Endothelial cell (in vitro differentiated cells): ENCODE measurements around the gene ANKHD1. TPM values are rescaled to one million over a fixed set of nuclear protein-coding genes. Genes with fewer than 3 reads are reported as not detected.

Experiments
- DNase-seq: peaks from one replicate; pipeline ENCODE4 v3.0.0; 2021; ENCODE audit warnings: low spot score
- H3K27ac Mint-ChIP-seq: one replicate; pipeline ENCODE4 v1.8.0; 2021; ENCODE audit warnings: mixed read lengths, inconsistent platforms; ENCODE audit not compliant: unreplicated experiment
- H3K27me3 Mint-ChIP-seq: one replicate; pipeline ENCODE4 v1.8.0; 2021; ENCODE audit warnings: mild to moderate bottlenecking, moderate library complexity, mixed read lengths, inconsistent platforms; ENCODE audit not compliant: unreplicated experiment
- H3K36me3 Mint-ChIP-seq: one replicate; pipeline ENCODE4 v1.8.0; 2021; ENCODE audit warnings: mild to moderate bottlenecking, low read depth, mixed read lengths, inconsistent platforms; ENCODE audit not compliant: unreplicated experiment
- H3K4me1 Mint-ChIP-seq: one replicate; pipeline ENCODE4 v1.8.0; 2021; ENCODE audit warnings: mild to moderate bottlenecking, mixed read lengths, inconsistent platforms; ENCODE audit not compliant: unreplicated experiment
- H3K4me3 Mint-ChIP-seq: one replicate; pipeline ENCODE4 v1.8.0; 2021; ENCODE audit warnings: mild to moderate bottlenecking, mixed read lengths, inconsistent platforms; ENCODE audit not compliant: unreplicated experiment
- H3K9me3 Mint-ChIP-seq: one replicate; pipeline ENCODE4 v1.8.0; 2021; ENCODE audit warnings: mixed read lengths, inconsistent platforms; ENCODE audit not compliant: unreplicated experiment
- total RNA-seq: library from RNA; stranded (reverse); fragmentation: NEBNext Ultra II Directional; extraction: Animal tissue kit (Norgen Biotek cat#: 25700); gene quantifications from one replicate; pipeline ENCODE4 v1.2.1, GENCODE V29; 2021; ENCODE audit not compliant: unreplicated experiment
- TF ChIP-seq, protein P1 (sequence below): fragments of 200-600 bp; sonication (generic); IDR thresholded peaks from one replicate; pipeline ENCODE4 v1.5.0; 2021; ENCODE audit warnings: antibody characterized with exemption; ENCODE audit not compliant: unreplicated experiment

The ANKHD1 gene
- total RNA-seq, 1 donor from 2014 or later, result 138 TPM

DNA sequence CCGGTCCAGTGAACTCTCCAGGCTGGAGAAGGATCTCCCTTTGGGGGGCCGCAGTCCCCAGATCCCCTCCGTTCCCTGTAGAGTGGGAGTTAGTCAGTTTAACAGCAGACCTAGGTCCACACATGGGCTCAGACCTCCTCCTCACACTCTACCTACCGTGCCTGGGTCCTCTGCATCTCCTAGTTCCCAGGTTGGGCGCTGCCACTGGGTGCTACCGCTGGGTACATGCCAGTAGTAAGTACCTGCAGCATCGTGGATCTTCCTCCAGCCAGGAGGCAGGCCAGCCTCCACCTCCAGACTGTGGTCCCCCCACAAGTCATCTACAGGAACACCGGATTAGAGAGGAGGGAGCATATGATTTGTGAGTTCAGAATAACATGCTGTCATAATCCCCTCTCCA lies 162.0 kb downstream of the ANKHD1 start:
- TF ChIP-seq, protein P1, sequence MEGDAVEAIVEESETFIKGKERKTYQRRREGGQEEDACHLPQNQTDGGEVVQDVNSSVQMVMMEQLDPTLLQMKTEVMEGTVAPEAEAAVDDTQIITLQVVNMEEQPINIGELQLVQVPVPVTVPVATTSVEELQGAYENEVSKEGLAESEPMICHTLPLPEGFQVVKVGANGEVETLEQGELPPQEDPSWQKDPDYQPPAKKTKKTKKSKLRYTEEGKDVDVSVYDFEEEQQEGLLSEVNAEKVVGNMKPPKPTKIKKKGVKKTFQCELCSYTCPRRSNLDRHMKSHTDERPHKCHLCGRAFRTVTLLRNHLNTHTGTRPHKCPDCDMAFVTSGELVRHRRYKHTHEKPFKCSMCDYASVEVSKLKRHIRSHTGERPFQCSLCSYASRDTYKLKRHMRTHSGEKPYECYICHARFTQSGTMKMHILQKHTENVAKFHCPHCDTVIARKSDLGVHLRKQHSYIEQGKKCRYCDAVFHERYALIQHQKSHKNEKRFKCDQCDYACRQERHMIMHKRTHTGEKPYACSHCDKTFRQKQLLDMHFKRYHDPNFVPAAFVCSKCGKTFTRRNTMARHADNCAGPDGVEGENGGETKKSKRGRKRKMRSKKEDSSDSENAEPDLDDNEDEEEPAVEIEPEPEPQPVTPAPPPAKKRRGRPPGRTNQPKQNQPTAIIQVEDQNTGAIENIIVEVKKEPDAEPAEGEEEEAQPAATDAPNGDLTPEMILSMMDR, result no peak
- peak overlapping the region; percentile 94 for H3K4me3 Mint-ChIP-seq
- peaks cover 40% of the 10 kb centered on the region for H3K27me3 Mint-ChIP-seq
- H3K36me3 Mint-ChIP-seq, result peaks cover 37% of the 10 kb centered on the region
- H3K4me1 Mint-ChIP-seq, result peaks cover 23% of the 10 kb centered on the region
- no peak for DNase-seq
- no peak overlapping the region for H3K27ac Mint-ChIP-seq
- H3K9me3 Mint-ChIP-seq, result no peaks in the 10 kb centered on the region

DNA sequence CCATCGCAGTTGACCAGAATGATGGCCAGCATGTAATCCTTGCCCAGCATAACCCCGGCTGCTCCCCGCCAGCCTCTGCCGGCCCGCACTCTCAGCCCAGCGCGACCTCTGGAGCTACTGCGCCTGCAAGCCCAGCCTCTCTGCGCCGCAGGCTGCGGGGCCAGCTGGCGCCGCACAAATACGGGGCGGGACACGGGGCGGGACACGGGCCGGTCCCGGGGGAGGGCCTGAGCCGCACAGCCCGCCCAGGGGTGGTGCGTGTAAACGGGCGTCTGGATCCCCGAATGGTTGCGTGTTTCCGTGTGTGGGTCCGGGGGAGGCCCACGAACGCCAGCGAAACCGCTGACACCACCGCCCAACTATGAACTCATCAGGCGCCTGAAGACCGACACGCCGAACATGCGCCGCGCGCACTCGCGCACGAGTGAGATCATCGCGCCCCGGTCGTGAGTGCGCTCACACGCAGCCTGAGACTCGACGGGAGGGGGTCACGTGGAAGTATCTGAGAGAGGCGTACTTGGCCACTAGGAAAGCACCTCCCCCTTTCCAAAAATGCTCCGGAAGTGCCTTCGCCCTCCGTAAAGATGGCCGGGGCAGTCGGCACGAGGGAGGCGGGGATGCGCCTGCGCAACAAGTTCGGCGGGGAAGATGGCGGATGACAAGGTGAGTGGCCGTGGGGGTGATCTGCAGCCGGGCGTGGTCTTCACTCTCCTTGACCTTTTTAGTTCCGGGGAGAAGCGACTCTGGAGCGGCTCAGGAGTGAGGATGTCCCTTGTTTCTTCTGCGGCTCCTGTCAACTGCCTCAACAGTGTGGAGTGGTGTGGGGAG lies 162.8 kb downstream of the ANKHD1 start, which contains the start of the genes APBB3 and SLC35A4:
Gene APBB3 (minus strand): TSS at position 403 of the 828 bp plus-strand sequence. CDS start 353 bp downstream, at position 50.
Gene SLC35A4 (plus strand): TSS at position 633 of the 828 bp plus-strand sequence. CDS start 2,342 bp downstream, outside the sequence.
- H3K36me3 Mint-ChIP-seq, result peaks cover 33% of the 10 kb centered on the region
- peaks cover 37% of the 10 kb centered on the region for H3K27me3 Mint-ChIP-seq
- H3K9me3 Mint-ChIP-seq, result no peaks in the 10 kb centered on the region
- H3K27ac Mint-ChIP-seq, result peak within 1 kb of the TSS; percentile 84
- peaks cover 23% of the 10 kb centered on the region for H3K4me1 Mint-ChIP-seq
- TF ChIP-seq, protein P1, result no peak
- H3K4me3 Mint-ChIP-seq, result peak within 1 kb of the TSS; percentile 99
- DNase-seq, result peak; percentile 87

DNA sequence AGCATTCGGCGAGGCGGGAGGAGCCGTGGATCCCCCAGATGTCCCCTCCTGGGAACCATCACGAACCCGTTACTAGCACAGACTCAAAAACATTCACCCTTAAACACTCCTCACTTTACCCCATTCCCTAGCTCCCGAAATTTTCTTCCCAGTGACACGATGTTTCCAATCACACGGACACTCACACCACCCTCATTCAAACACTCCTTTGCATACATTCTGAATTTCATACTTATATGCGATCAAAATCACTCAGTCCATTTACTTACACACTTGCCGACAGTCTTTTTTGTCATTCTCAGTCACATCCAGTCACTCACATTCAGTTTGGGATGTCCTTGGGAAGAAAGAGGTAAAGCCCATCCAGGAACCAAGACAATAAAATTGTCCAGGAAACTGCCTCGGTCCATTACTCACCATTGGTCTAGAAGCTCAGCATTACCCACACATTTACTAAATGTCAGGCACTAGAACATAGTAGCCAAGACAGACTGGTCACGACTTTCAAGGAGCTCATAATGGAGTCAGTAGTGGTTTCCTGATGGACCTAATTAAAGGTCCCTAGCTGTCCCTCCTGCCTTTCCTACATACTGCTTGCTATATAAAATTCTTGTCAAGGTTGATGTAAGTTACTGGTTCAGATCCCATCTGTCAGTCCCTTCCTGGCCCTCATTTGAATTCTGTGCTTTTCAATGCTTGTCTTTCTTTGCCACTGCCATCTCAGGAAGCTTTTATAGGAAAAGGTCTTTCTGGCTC lies 163.6 kb downstream of the ANKHD1 start:
- TF ChIP-seq, protein P1, result no peak
- Mint-ChIP-seq H3K36me3 (peaks cover 31% of the 10 kb centered on the region), H3K27me3 (peaks cover 38% of the 10 kb centered on the region), H3K27ac (peak overlapping the region; percentile 84), H3K4me1 (peaks cover 23% of the 10 kb centered on the region), H3K4me3 (peak overlapping the region; percentile 99), H3K9me3 (no peaks in the 10 kb centered on the region)
- DNase-seq, result no peak

DNA sequence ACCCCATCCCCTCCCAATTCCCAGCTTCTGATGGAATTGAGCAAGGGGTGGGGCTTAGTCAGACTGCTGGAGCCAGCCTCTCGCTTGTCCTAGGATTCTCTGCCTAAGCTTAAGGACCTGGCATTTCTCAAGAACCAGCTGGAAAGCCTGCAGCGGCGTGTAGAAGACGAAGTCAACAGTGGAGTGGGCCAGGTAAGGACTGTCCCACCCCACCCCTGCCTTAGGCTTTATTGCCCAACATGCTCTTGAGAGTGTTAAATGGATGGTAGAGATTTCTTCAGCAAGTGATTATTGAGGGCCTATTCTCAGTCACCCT lies 164.1 kb downstream of the ANKHD1 start:
- H3K4me1 Mint-ChIP-seq, result peaks cover 23% of the 10 kb centered on the region
- H3K4me3 Mint-ChIP-seq, result peak overlapping the region; percentile 99
- TF ChIP-seq, protein P1, result no peak
- peak overlapping the region; percentile 3 for H3K27ac Mint-ChIP-seq
- peaks cover 36% of the 10 kb centered on the region for H3K36me3 Mint-ChIP-seq
- peaks cover 39% of the 10 kb centered on the region for H3K27me3 Mint-ChIP-seq
- no peaks in the 10 kb centered on the region for H3K9me3 Mint-ChIP-seq
- DNase-seq, result no peak
